Astrocyte (in vitro differentiated cells and primary cell): ENCODE measurements around the gene FHL2. TPM values are rescaled to one million over a fixed set of nuclear protein-coding genes. Genes with fewer than 3 reads are reported as not detected.
A peak's percentile ranks its signal among the peaks of the same experiment; 100 is the strongest.

Experiments used
- DNase-seq: peaks from one replicate; pipeline ENCODE4 v3.0.0-alpha.2; 2010; ENCODE audit warnings: low read depth
- FAIRE-seq: peaks from 2 replicates; lab custom pipeline; 2011; peaks lifted over from hg19 to GRCh38; lab: Jason Lieb, UNC
- H2AFZ ChIP-seq: 2 replicates; pipeline ENCODE4 v1.6.0; 2012; ENCODE audit warnings: low read depth, low read length, inconsistent platforms
- H3K27ac ChIP-seq: 2 replicates; pipeline ENCODE4 v1.5.1; 2011; ENCODE audit warnings: low read depth, low read length, inconsistent platforms
- H3K27me3 ChIP-seq: 2 replicates; pipeline ENCODE4 v1.6.0; 2011; ENCODE audit warnings: low read length, inconsistent platforms; ENCODE audit not compliant: insufficient read depth
- H3K36me3 ChIP-seq: 2 replicates; pipeline ENCODE4 v1.5.1; 2011; ENCODE audit warnings: low read length, inconsistent platforms; ENCODE audit not compliant: insufficient read depth
- H3K4me1 ChIP-seq: 2 replicates; pipeline ENCODE4 v1.5.1; 2011; ENCODE audit warnings: low read length, inconsistent platforms; ENCODE audit not compliant: insufficient read depth
- H3K4me2 ChIP-seq: 2 replicates; pipeline ENCODE4 v1.6.0; 2012; ENCODE audit warnings: low read length, inconsistent platforms
- H3K4me3 ChIP-seq: 2 replicates; pipeline ENCODE4 v1.5.1; 2011; ENCODE audit warnings: low read depth, mild to moderate bottlenecking, low read length, inconsistent platforms; ENCODE audit not compliant: insufficient read depth
- H3K79me2 ChIP-seq: 2 replicates; pipeline ENCODE4 v1.6.0; 2012; ENCODE audit warnings: mild to moderate bottlenecking, low read length, inconsistent platforms; ENCODE audit not compliant: insufficient read depth
- H3K9ac ChIP-seq: 2 replicates; pipeline ENCODE4 v1.6.0; 2012; ENCODE audit warnings: mild to moderate bottlenecking, low read length, inconsistent platforms
- H3K9me3 ChIP-seq: 2 replicates; pipeline ENCODE4 v1.5.1; 2012; ENCODE audit warnings: low read depth, mild to moderate bottlenecking, low read length, inconsistent platforms; ENCODE audit not compliant: insufficient read depth
- H4K20me1 ChIP-seq: 2 replicates; pipeline ENCODE4 v1.6.0; 2012; ENCODE audit warnings: low read length, inconsistent platforms; ENCODE audit not compliant: insufficient read depth
- H3K27ac Mint-ChIP-seq: one replicate; pipeline ENCODE4 v1.8.0; 2021; ENCODE audit warnings: mild to moderate bottlenecking, mixed read lengths; ENCODE audit not compliant: unreplicated experiment
- H3K27me3 Mint-ChIP-seq: one replicate; pipeline ENCODE4 v1.8.0; 2021; ENCODE audit warnings: low read depth, mixed read lengths; ENCODE audit not compliant: unreplicated experiment
- H3K36me3 Mint-ChIP-seq: one replicate; pipeline ENCODE4 v1.8.0; 2021; ENCODE audit warnings: low read depth, mixed read lengths; ENCODE audit not compliant: unreplicated experiment
- H3K4me1 Mint-ChIP-seq: one replicate; pipeline ENCODE4 v1.8.0; 2021; ENCODE audit warnings: low read depth, mixed read lengths; ENCODE audit not compliant: unreplicated experiment
- H3K4me3 Mint-ChIP-seq: one replicate; pipeline ENCODE4 v1.8.0; 2021; ENCODE audit warnings: mild to moderate bottlenecking, moderate library complexity, mixed read lengths; ENCODE audit not compliant: unreplicated experiment
- H3K9me3 Mint-ChIP-seq: one replicate; pipeline ENCODE4 v1.8.0; 2021; ENCODE audit warnings: mild to moderate bottlenecking, mixed read lengths; ENCODE audit not compliant: unreplicated experiment
- EZH2 ChIP-seq: IDR thresholded peaks from 2 replicates; pipeline ENCODE4 v1.6.1; 2012; ENCODE audit warnings: mild to moderate bottlenecking, low read length, inconsistent platforms; ENCODE audit not compliant: insufficient read depth
- total RNA-seq: library from RNA; stranded (reverse); gene quantifications from 2 replicates; pipeline ENCODE4 v1.2.1, GENCODE V29; 2021
- TF ChIP-seq, protein P1 (sequence below): IDR thresholded peaks from 2 replicates; pipeline ENCODE4 v1.5.1; 2011; ENCODE audit warnings: low read depth, mild to moderate bottlenecking, inconsistent platforms, low read length, moderate library complexity; ENCODE audit not compliant: insufficient read depth

FHL2 gene
- total RNA-seq, 1 donor from 2014 or later, result 104 TPM

DNA sequence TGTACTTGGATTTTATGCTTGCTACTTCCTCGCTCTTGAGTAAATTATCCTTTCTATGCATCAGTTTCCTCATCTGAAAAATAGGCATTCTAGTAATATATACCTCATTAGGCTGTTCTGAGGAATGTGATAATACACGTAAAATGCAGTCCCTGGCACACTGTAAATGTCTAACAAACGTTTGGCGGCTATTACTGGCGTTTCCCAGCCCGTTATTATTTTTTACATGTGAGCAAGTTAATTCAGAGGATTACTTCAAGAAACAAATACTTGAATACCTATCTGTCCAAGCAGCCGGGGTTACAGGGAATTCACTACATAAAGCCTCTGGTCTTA is 62.1 kb downstream of the FHL2 start:
- Histone ChIP-seq H3K36me3 (peaks cover 11% of the 10 kb centered on the region), H3K4me2 (peak overlapping the region; percentile 93), H3K4me1 (peaks cover 17% of the 10 kb centered on the region), H3K27me3 (no peaks in the 10 kb centered on the region), H3K79me2 (peaks cover 58% of the 10 kb centered on the region), H3K27ac (peak overlapping the region; percentile 100), H4K20me1 (peaks cover 8% of the 10 kb centered on the region), H3K4me3 (peak overlapping the region; percentile 92), H2AFZ (peak overlapping the region; percentile 100), H3K9me3 (no peaks in the 10 kb centered on the region), H3K9ac (peak overlapping the region; percentile 98)
- no peak for DNase-seq
- peaks cover 16% of the 10 kb centered on the region for H3K4me1 Mint-ChIP-seq
- FAIRE-seq, result no peak
- H3K27ac Mint-ChIP-seq, result peak overlapping the region; percentile 100
- H3K36me3 Mint-ChIP-seq, result peaks cover 5% of the 10 kb centered on the region
- TF ChIP-seq, protein P1, sequence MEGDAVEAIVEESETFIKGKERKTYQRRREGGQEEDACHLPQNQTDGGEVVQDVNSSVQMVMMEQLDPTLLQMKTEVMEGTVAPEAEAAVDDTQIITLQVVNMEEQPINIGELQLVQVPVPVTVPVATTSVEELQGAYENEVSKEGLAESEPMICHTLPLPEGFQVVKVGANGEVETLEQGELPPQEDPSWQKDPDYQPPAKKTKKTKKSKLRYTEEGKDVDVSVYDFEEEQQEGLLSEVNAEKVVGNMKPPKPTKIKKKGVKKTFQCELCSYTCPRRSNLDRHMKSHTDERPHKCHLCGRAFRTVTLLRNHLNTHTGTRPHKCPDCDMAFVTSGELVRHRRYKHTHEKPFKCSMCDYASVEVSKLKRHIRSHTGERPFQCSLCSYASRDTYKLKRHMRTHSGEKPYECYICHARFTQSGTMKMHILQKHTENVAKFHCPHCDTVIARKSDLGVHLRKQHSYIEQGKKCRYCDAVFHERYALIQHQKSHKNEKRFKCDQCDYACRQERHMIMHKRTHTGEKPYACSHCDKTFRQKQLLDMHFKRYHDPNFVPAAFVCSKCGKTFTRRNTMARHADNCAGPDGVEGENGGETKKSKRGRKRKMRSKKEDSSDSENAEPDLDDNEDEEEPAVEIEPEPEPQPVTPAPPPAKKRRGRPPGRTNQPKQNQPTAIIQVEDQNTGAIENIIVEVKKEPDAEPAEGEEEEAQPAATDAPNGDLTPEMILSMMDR, result no peak
- no peak for TF ChIP-seq EZH2
- H3K4me3 Mint-ChIP-seq, result peak overlapping the region; percentile 98
- H3K9me3 Mint-ChIP-seq, result no peaks in the 10 kb centered on the region
- no peaks in the 10 kb centered on the region for H3K27me3 Mint-ChIP-seq

DNA sequence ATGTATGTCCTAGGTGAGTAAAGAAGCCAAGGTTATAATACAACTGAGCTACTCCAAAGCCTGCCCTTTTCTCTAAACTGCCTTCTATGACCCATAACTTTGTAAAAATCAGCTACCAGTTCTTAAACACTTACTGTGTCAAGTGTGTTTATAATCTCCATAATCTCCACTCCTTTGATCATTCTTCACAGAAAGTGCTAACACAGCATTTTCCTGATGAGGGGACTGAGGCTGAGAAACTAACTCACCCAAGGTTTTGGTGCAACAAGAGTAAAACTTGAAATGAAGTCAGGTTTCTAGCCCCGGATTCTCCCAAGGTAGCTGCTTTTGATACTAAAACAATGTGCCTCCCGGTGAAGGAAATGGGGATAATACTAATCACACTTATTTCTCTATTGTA is 63.4 kb downstream of the FHL2 start:
- no peak for FAIRE-seq
- no peak for TF ChIP-seq EZH2
- TF ChIP-seq, protein P1, result no peak
- H3K27ac Mint-ChIP-seq, result no peak overlapping the region

DNA sequence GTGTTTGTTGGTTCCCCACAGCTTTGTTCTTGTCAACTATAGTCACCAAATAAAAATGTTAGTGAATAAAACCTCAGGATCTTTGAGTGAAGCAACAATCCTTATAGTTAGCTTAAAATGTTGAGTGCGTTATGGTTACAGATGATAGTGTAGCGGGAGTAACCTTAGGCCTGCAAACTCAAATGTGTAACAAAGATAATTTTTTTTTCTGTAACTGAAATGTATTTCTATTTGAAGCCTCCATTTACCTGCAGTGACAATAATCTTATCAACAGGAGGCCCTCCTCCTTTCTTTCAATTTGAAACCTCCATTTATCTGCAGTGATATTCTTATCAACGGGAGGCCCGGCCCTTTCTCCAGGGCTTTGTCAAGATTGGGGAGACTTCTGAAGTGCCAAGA is 64.6 kb downstream of the FHL2 start:
- Histone ChIP-seq H3K27ac (no peak overlapping the region), H4K20me1 (peaks cover 3% of the 10 kb centered on the region), H2AFZ (no peak overlapping the region), H3K4me3 (no peak overlapping the region), H3K9me3 (no peaks in the 10 kb centered on the region), H3K9ac (no peak overlapping the region), H3K27me3 (no peaks in the 10 kb centered on the region), H3K4me2 (no peak overlapping the region), H3K4me1 (peaks cover 23% of the 10 kb centered on the region), H3K79me2 (peaks cover 39% of the 10 kb centered on the region), H3K36me3 (no peaks in the 10 kb centered on the region)
- H3K4me1 Mint-ChIP-seq, result peaks cover 13% of the 10 kb centered on the region
- no peak for TF ChIP-seq EZH2
- TF ChIP-seq, protein P1, result no peak
- FAIRE-seq (no peak), DNase-seq (no peak)
- H3K27me3 Mint-ChIP-seq, result no peaks in the 10 kb centered on the region
- H3K4me3 Mint-ChIP-seq, result no peak overlapping the region
- H3K9me3 Mint-ChIP-seq, result no peaks in the 10 kb centered on the region
- no peak overlapping the region for H3K27ac Mint-ChIP-seq
- peaks cover 2% of the 10 kb centered on the region for H3K36me3 Mint-ChIP-seq

More for the DNA sequence above, 63.4 kb downstream of the FHL2 start:
- H3K4me3 ChIP-seq, result no peak overlapping the region
- H4K20me1 ChIP-seq, result peaks cover 8% of the 10 kb centered on the region
- H2AFZ ChIP-seq, result no peak overlapping the region
- no peaks in the 10 kb centered on the region for H3K9me3 Mint-ChIP-seq
- no peak for DNase-seq
- no peaks in the 10 kb centered on the region for H3K27me3 Mint-ChIP-seq
- H3K9ac ChIP-seq, result no peak overlapping the region
- H3K36me3 Mint-ChIP-seq, result peaks cover 2% of the 10 kb centered on the region
- H3K4me2 ChIP-seq, result no peak overlapping the region
- peaks cover 3% of the 10 kb centered on the region for H3K36me3 ChIP-seq
- no peak overlapping the region for H3K27ac ChIP-seq
- no peaks in the 10 kb centered on the region for H3K27me3 ChIP-seq
- peaks cover 47% of the 10 kb centered on the region for H3K79me2 ChIP-seq
- peaks cover 17% of the 10 kb centered on the region for H3K4me1 Mint-ChIP-seq
- peak overlapping the region; percentile 98 for H3K4me3 Mint-ChIP-seq
- H3K9me3 ChIP-seq, result no peaks in the 10 kb centered on the region
- peaks cover 17% of the 10 kb centered on the region for H3K4me1 ChIP-seq
